KOPT-K1 (cell line): ENCODE results near the gene MYO19.

Experiments
- H3K27ac ChIP-seq: fragments of 200-600 bp; sonication (generic); 2 replicates; pipeline ENCODE4 v1.5.1; 2016; ENCODE audit warnings: antibody characterized with exemption, mild to moderate bottlenecking, low read depth, low read length; ENCODE audit not compliant: poor library complexity, severe bottlenecking
- H3K36me3 ChIP-seq: fragments of 200-600 bp; sonication (generic); 2 replicates; pipeline ENCODE4 v1.5.1; 2017; ENCODE audit warnings: antibody characterized with exemption, mild to moderate bottlenecking, low read length, moderate library complexity; ENCODE audit not compliant: insufficient read depth
- H3K9me3 ChIP-seq: fragments of 200-600 bp; sonication (generic); 2 replicates; pipeline ENCODE4 v1.5.1; 2017; ENCODE audit warnings: antibody characterized with exemption, low read length, mild to moderate bottlenecking; ENCODE audit not compliant: insufficient read depth, poor library complexity, severe bottlenecking

MYO19 gene

GRCh38 chr17:36534840-36535668, at the start of gene MYO19, which contains the start of gene PIGW:
MYO19 (minus strand) TSS chr17:36534868; CDS start chr17:36532538, 2,330 bp downstream.
PIGW (plus strand) TSS chr17:36534987; CDS start chr17:36537102, 2,115 bp downstream.
- Histone ChIP-seq H3K36me3 (peaks cover 53% of the 10 kb centered on the region), H3K27ac (peak within 1 kb of the TSS; percentile 95)

GRCh38 chr17:36583787-36584186, 49.1 kb upstream of the MYO19 start:
- no peak overlapping the region for H3K27ac ChIP-seq
- no peaks in the 10 kb centered on the region for H3K9me3 ChIP-seq
- peaks cover 99% of the 10 kb centered on the region for H3K36me3 ChIP-seq

More at GRCh38 chr17:36534840-36535668, at the start of gene MYO19, which contains the start of gene PIGW:
- H3K9me3 ChIP-seq = no peaks in the 10 kb centered on the region

- H3K36me3 ChIP-seq = peaks cover 95% of the 10 kb centered on the region
- no peak overlapping the region for H3K27ac ChIP-seq
- no peaks in the 10 kb centered on the region for H3K9me3 ChIP-seq
Measured at GRCh38 chr17:36578671-36579070, 44.0 kb upstream of the MYO19 start.

GRCh38 chr17:36576793-36577192, 42.1 kb upstream of the MYO19 start:
- Histone ChIP-seq H3K36me3 (peaks cover 94% of the 10 kb centered on the region), H3K27ac (no peak overlapping the region), H3K9me3 (no peaks in the 10 kb centered on the region)

GRCh38 chr17:36575028-36575427, 40.4 kb upstream of the MYO19 start:
- H3K27ac ChIP-seq = no peak overlapping the region
- H3K36me3 ChIP-seq = peaks cover 94% of the 10 kb centered on the region
- H3K9me3 ChIP-seq = no peaks in the 10 kb centered on the region

GRCh38 chr17:36566081-36566480, 31.4 kb upstream of the MYO19 start:
- peaks cover 100% of the 10 kb centered on the region for H3K36me3 ChIP-seq
- H3K9me3 ChIP-seq = no peaks in the 10 kb centered on the region
- H3K27ac ChIP-seq = no peak overlapping the region

GRCh38 chr17:36553459-36553858, 18.8 kb upstream of the MYO19 start:
- Histone ChIP-seq H3K9me3 (no peaks in the 10 kb centered on the region), H3K27ac (no peak overlapping the region), H3K36me3 (peaks cover 86% of the 10 kb centered on the region)

GRCh38 chr17:36550491-36551417, 16.1 kb upstream of the MYO19 start:
- H3K36me3 ChIP-seq = peaks cover 77% of the 10 kb centered on the region
- H3K27ac ChIP-seq = no peak overlapping the region
- no peaks in the 10 kb centered on the region for H3K9me3 ChIP-seq

GRCh38 chr17:36547776-36548175, 13.1 kb upstream of the MYO19 start:
- Histone ChIP-seq H3K36me3 (peaks cover 51% of the 10 kb centered on the region), H3K9me3 (no peaks in the 10 kb centered on the region), H3K27ac (no peak overlapping the region)

- Histone ChIP-seq H3K27ac (peak overlapping the region; percentile 89), H3K9me3 (no peaks in the 10 kb centered on the region), H3K36me3 (peaks cover 41% of the 10 kb centered on the region)
Measured at GRCh38 chr17:36546418-36547093, 11.9 kb upstream of the MYO19 start.

- Histone ChIP-seq H3K9me3 (no peaks in the 10 kb centered on the region), H3K27ac (peak overlapping the region; percentile 89), H3K36me3 (peaks cover 33% of the 10 kb centered on the region)
Measured at GRCh38 chr17:36545465-36546417, 11.1 kb upstream of the MYO19 start.

- Histone ChIP-seq H3K27ac (peak overlapping the region; percentile 89), H3K36me3 (peaks cover 34% of the 10 kb centered on the region), H3K9me3 (no peaks in the 10 kb centered on the region)
Measured at GRCh38 chr17:36545077-36545464, 10.4 kb upstream of the MYO19 start.

- Histone ChIP-seq H3K27ac (peak within 1 kb of the TSS; percentile 89), H3K9me3 (no peaks in the 10 kb centered on the region), H3K36me3 (peaks cover 34% of the 10 kb centered on the region)
Measured at GRCh38 chr17:36544307-36545076, 9.8 kb upstream of the MYO19 start, which contains the start of gene GGNBP2. GGNBP2 (plus strand) TSS chr17:36544919; CDS start chr17:36545725, 806 bp downstream.
